Naive thymus-derived CD4-positive, alpha-beta T cell (primary cell): ENCODE results near the gene CCL11. TPM values are rescaled to one million over a fixed set of nuclear protein-coding genes. Genes with fewer than 3 reads are reported as not detected.
A peak's percentile ranks its signal among the peaks of the same experiment; 100 is the strongest.

Experiments
- ATAC-seq: fragments of 150-1000 bp; cut with Tn5 transposase; 2 replicates; pipeline ENCODE4 v1.10.0; 2021; ENCODE audit warnings: mild to moderate bottlenecking, moderate library complexity
- CTCF ChIA-PET: fragments of 350-600 bp; sonication (Branson Sonifier 250); formaldehyde crosslinking; loops from one replicate; lab custom pipeline; 2021; ENCODE audit warnings: antibody characterized with exemption; lab: Charles Lee
- POLR2A ChIA-PET: fragments of 350-600 bp; sonication (Branson Sonifier 250); formaldehyde crosslinking; loops from one replicate; lab custom pipeline; 2021; ENCODE audit warnings: antibody characterized with exemption, inconsistent platforms; lab: Charles Lee
- DNase-seq, 9 donors: peaks; one replicate each; pipeline versions ENCODE4 v3.0.0 to v3.0.0-alpha.2; 2020 to 2022; ENCODE audit warnings: mixed read lengths in 1 of 9
- H3K27ac ChIP-seq: one replicate; pipeline ENCODE4 v1.7.0; 2013; ENCODE audit warnings: mild to moderate bottlenecking, low read depth, low read length, moderate library complexity
- H3K27me3 ChIP-seq, 2 donors: one replicate each; pipeline ENCODE4 v1.7.0; 2013; ENCODE audit warnings: low read length in 2 of 2, mild to moderate bottlenecking in 2 of 2, moderate library complexity in 2 of 2; ENCODE audit not compliant: control insufficient read depth in 2 of 2, insufficient read depth in 2 of 2
- H3K36me3 ChIP-seq, 3 experiments: 1 replicate in 2 of 3; 2 replicates in 1 of 3; pipeline ENCODE4 v1.7.0; 2013; ENCODE audit warnings: low read length in 3 of 3, mild to moderate bottlenecking in 3 of 3, moderate library complexity in 1 of 3; ENCODE audit not compliant: insufficient read depth in 3 of 3, control insufficient read depth in 2 of 3
- H3K4me1 ChIP-seq, 2 donors: one replicate each; pipeline ENCODE4 v1.7.0; 2013; ENCODE audit warnings: low read length in 2 of 2, mild to moderate bottlenecking in 2 of 2, moderate library complexity in 1 of 2; ENCODE audit not compliant: control insufficient read depth in 2 of 2, insufficient read depth in 2 of 2
- H3K4me3 ChIP-seq: 2 replicates; pipeline ENCODE4 v1.7.0; 2013; ENCODE audit warnings: mild to moderate bottlenecking, low read length
- H3K9me3 ChIP-seq, 3 experiments: 1 replicate in 2 of 3; 2 replicates in 1 of 3; pipeline ENCODE4 v1.7.0; 2013; ENCODE audit warnings: low read length in 3 of 3; ENCODE audit not compliant: control insufficient read depth in 2 of 3
- H3K27ac Mint-ChIP-seq, 9 donors: one replicate each; pipeline ENCODE4 v1.8.0; 2020 to 2022; ENCODE audit warnings: mixed read lengths in 9 of 9, mild to moderate bottlenecking in 8 of 9, moderate library complexity in 5 of 9, inconsistent platforms in 2 of 9
- H3K27me3 Mint-ChIP-seq, 5 donors: one replicate each; pipeline ENCODE4 v1.8.0; 2021 to 2022; ENCODE audit warnings: mixed read lengths in 5 of 5, mild to moderate bottlenecking in 1 of 5
- H3K36me3 Mint-ChIP-seq, 5 donors: one replicate each; pipeline ENCODE4 v1.8.0; 2020 to 2022; ENCODE audit warnings: mixed read lengths in 5 of 5, mild to moderate bottlenecking in 3 of 5, inconsistent platforms in 1 of 5
- H3K4me1 Mint-ChIP-seq, 7 donors: one replicate each; pipeline ENCODE4 v1.8.0; 2020 to 2022; ENCODE audit warnings: mixed read lengths in 7 of 7, mild to moderate bottlenecking in 3 of 7, inconsistent platforms in 1 of 7
- H3K4me3 Mint-ChIP-seq, 10 donors: one replicate each; pipeline ENCODE4 v1.8.0; 2020 to 2022; ENCODE audit warnings: mild to moderate bottlenecking in 10 of 10, mixed read lengths in 10 of 10, moderate library complexity in 6 of 10, inconsistent platforms in 2 of 10
- H3K9me3 Mint-ChIP-seq, 11 donors: one replicate each; pipeline ENCODE4 v1.8.0; 2020 to 2022; ENCODE audit warnings: mixed read lengths in 11 of 11, mild to moderate bottlenecking in 4 of 11, inconsistent platforms in 1 of 11, moderate library complexity in 1 of 11
- intact Hi-C, 2 donors: fragments of 100-400 bp; cut with micrococcal nuclease; formaldehyde crosslinking; loops; one replicate each; pipeline ENCODE4 v1.15.1; 2023
- polyA plus RNA-seq, 2 donors: library from polyadenylated mRNA; unstranded; fragments of 300-500 nt; fragmentation: Illumina TruSeq; gene quantifications; one replicate each; pipeline ENCODE4 v1.2.3, GENCODE V29; 2021
- total RNA-seq, 6 experiments: library from RNA in 5 of 6; stranded (reverse) in 5 of 6; gene quantifications; 1 replicate in 5 of 6; 2 replicates in 1 of 6; pipeline ENCODE4 v1.2.3 and lab custom pipeline; 2021 to 2026

The CCL11 gene
- total and polyA plus RNA-seq, 7 experiments from 2014 or later = not detected

DNA sequence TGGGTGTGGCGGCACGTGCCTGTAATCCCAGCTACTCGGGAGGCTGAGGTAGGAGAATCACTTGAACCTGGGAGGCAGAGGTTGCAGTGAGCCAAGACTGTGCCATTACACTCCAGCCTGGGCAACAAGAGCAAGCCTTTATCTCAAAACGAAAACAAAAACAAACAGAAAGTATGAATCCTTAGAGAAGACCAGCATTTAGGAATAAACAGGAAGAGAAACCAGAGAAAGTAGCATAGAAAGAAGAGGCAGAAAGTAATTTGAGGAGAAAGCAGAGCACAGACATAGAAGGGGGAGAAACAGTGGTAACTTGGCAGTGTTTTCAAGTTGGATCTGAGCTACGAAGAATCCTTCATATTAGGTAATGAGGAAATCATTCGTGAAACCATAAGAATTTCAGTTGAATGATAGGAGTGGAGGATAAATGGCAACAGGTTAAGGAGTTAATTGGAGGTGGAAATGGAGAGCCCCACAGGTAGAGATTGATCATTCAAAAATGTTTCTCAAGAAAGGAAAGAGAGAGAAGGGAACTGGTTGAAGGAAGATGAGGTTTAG, 40.1 kb upstream of the CCL11 start:
- Mint-ChIP-seq H3K4me3 (no peak overlapping the region), H3K36me3 (no peaks in the 10 kb centered on the region), H3K4me1 (peaks cover 0 to 2% (median 0%) of the 10 kb centered on the region in 7 donors), H3K9me3 (peaks cover 0 to 1% (median 0%) of the 10 kb centered on the region in 11 donors), H3K27me3 (peaks cover 0 to 9% (median 0%) of the 10 kb centered on the region in 5 donors), H3K27ac (no peak overlapping the region)
- intact Hi-C loops = no loop called here
- DNase-seq (no peak), ATAC-seq (no peak)
- POLR2A ChIA-PET = no interaction called here
- no peak overlapping the region for H3K27ac ChIP-seq
- no peaks in the 10 kb centered on the region for H3K27me3 ChIP-seq
- no peak overlapping the region for H3K4me3 ChIP-seq
- no peaks in the 10 kb centered on the region for H3K36me3 ChIP-seq
- H3K4me1 ChIP-seq = no peaks in the 10 kb centered on the region
- no peaks in the 10 kb centered on the region for H3K9me3 ChIP-seq
- CTCF ChIA-PET = no interaction called here

DNA sequence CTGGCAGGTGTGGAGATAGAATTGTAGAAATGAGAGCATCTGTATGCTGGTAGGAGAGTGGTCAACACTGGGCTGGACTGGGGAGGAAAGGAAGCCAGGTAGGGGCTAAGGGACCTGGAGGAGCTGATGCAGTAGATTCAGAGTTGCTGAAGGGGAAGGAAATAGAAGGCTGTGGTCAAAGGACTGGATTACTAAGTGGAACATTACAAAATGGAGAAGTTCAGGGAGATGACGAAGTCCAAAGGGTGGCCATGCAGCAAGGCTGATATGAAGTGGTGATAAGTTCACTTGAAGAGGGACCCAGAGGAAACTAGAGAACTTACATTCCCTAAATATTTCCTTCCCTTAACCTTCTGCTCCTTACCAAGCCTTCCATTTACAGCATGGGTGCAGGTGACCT, 39.1 kb upstream of the CCL11 start:
- intact Hi-C loops = no loop called here
- Mint-ChIP-seq H3K27ac (no peak overlapping the region), H3K9me3 (peaks cover 0 to 1% (median 0%) of the 10 kb centered on the region in 11 donors), H3K27me3 (peaks cover 4 to 14% (median 7%) of the 10 kb centered on the region in 5 donors), H3K4me3 (no peak overlapping the region), H3K4me1 (peaks cover 0 to 2% (median 0%) of the 10 kb centered on the region in 7 donors), H3K36me3 (no peaks in the 10 kb centered on the region)
- no peak overlapping the region for H3K4me3 ChIP-seq
- POLR2A ChIA-PET = no interaction called here
- no peaks in the 10 kb centered on the region for H3K36me3 ChIP-seq
- no peaks in the 10 kb centered on the region for H3K9me3 ChIP-seq
- peak; percentile 81 for ATAC-seq
- no peak for DNase-seq
- no peak overlapping the region for H3K27ac ChIP-seq
- CTCF ChIA-PET = no interaction called here
- H3K4me1 ChIP-seq = no peaks in the 10 kb centered on the region
- no peaks in the 10 kb centered on the region for H3K27me3 ChIP-seq

DNA sequence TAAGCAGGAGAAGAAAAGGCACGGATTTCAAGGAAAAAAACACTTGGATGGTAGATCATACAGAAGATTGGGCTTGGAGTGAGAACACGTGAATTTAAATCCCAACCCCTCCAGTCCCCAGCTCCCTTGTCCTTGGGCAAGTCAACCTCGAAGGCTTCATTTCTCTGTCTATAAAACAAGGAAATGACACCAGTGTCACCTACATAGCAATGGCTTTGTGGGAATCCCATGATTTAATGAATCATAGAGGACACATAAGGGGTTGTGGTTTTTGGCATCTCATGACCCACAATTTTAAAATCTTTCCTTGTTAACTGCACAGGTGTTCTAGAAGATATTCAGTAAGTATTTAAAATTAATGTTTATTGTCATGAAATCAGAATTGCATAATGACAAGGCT, 38.7 kb upstream of the CCL11 start:
- CTCF ChIA-PET = no interaction called here
- Mint-ChIP-seq H3K36me3 (no peaks in the 10 kb centered on the region), H3K4me3 (no peak overlapping the region), H3K27ac (no peak overlapping the region), H3K9me3 (peaks cover 0 to 1% (median 0%) of the 10 kb centered on the region in 11 donors), H3K27me3 (peaks cover 5 to 17% (median 11%) of the 10 kb centered on the region in 5 donors), H3K4me1 (peaks cover 0 to 2% (median 0%) of the 10 kb centered on the region in 7 donors)
- intact Hi-C loops = no loop called here
- Histone ChIP-seq H3K36me3 (no peaks in the 10 kb centered on the region), H3K9me3 (no peaks in the 10 kb centered on the region), H3K27ac (no peak overlapping the region), H3K4me1 (no peaks in the 10 kb centered on the region), H3K27me3 (no peaks in the 10 kb centered on the region), H3K4me3 (no peak overlapping the region)
- DNase-seq (no peak), ATAC-seq (peak; percentile 55)
- POLR2A ChIA-PET = no interaction called here

DNA sequence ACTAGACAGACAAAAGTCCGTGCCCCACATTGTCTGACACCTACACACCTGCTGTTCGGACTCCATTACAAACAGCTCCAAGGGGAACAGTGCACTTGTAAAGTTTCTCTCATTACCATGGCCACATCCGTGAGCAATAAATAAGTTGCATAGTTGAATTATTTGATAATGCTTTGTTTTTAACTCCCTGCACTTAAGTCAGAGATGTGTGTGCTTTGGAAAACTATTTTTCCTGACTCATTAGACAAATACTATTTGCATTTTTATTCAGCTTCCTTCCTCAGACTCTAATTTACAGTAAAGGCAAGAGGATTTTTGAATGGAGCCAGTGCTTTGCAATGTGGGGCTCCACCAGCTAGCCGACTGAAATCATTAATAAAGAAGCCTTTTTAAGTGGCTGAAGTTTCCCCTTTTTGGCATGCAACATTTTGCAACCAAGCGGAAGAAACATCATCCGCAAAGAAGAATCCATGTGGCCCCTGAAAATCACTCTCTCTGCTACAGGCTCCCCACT, 37.0 kb upstream of the CCL11 start:
- no peaks in the 10 kb centered on the region for H3K36me3 ChIP-seq
- intact Hi-C loops = no loop called here
- H3K27me3 ChIP-seq = no peaks in the 10 kb centered on the region
- CTCF ChIA-PET = no interaction called here
- H3K9me3 Mint-ChIP-seq = peaks cover 0 to 1% (median 0%) of the 10 kb centered on the region in 11 donors
- POLR2A ChIA-PET = no interaction called here
- no peak overlapping the region for H3K4me3 ChIP-seq
- H3K27ac Mint-ChIP-seq = no peak overlapping the region
- ATAC-seq = no peak
- peaks cover 9 to 26% (median 17%) of the 10 kb centered on the region in 5 donors for H3K27me3 Mint-ChIP-seq
- no peaks in the 10 kb centered on the region for H3K4me1 ChIP-seq
- peaks cover 0 to 2% (median 0%) of the 10 kb centered on the region in 7 donors for H3K4me1 Mint-ChIP-seq
- no peaks in the 10 kb centered on the region for H3K9me3 ChIP-seq
- H3K4me3 Mint-ChIP-seq = no peak overlapping the region
- no peak for DNase-seq
- no peak overlapping the region for H3K27ac ChIP-seq
- no peaks in the 10 kb centered on the region for H3K36me3 Mint-ChIP-seq

DNA sequence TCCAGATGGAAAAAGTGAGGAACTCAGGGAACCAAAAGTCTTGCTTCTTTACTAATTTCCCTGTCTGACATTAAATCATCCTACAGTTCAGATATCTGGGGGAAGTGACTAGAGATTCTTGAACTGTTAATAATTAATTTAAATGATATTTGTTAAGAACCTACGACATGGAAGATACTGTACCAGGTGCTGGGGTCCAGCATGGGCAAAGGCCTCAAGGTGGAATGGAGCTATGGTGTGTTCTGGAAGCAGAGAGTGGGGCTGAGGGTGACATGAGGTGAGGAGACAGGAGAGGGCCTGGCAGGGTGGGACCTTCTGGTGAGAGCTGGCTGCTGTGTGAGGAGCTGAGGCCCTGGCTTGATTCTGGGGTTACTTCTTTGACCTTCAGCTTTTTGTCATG, 36.5 kb upstream of the CCL11 start:
- H3K36me3 Mint-ChIP-seq = no peaks in the 10 kb centered on the region
- no peaks in the 10 kb centered on the region for H3K27me3 ChIP-seq
- no peak overlapping the region for H3K27ac ChIP-seq
- no peak for DNase-seq
- ChIA-PET POLR2A (no interaction called here), CTCF (no interaction called here)
- H3K36me3 ChIP-seq = no peaks in the 10 kb centered on the region
- H3K4me1 Mint-ChIP-seq = peaks cover 0 to 2% (median 0%) of the 10 kb centered on the region in 7 donors
- H3K27ac Mint-ChIP-seq = no peak overlapping the region
- H3K4me3 ChIP-seq = no peak overlapping the region
- no peaks in the 10 kb centered on the region for H3K9me3 ChIP-seq
- H3K4me1 ChIP-seq = no peaks in the 10 kb centered on the region
- H3K4me3 Mint-ChIP-seq = no peak overlapping the region
- peaks cover 0 to 1% (median 0%) of the 10 kb centered on the region in 11 donors for H3K9me3 Mint-ChIP-seq
- intact Hi-C loops = no loop called here
- no peak for ATAC-seq
- H3K27me3 Mint-ChIP-seq = peaks cover 9 to 26% (median 19%) of the 10 kb centered on the region in 5 donors

DNA sequence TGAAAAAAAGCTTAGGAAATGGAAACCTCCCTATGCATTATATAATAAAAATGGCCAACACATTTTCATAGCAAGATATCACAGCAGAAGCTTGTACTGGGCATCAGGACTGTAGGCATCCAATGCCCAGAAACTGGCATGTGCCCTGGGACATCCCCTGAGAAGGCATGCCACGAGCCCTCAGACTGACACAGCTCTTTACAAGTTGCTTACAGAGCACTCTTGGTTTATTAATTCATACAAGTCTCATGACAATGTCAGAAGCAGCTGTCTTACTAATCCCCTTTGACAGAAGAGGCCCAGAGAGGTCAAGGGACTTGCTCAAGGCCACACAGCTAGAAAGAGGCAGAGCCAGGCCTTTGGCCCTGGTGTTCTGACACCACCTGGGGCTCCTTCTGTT, 36.1 kb upstream of the CCL11 start:
- no peaks in the 10 kb centered on the region for H3K36me3 ChIP-seq
- ChIA-PET CTCF (no interaction called here), POLR2A (no interaction called here)
- H3K9me3 ChIP-seq = no peaks in the 10 kb centered on the region
- DNase-seq = no peak
- no peak overlapping the region for H3K4me3 Mint-ChIP-seq
- peaks cover 0 to 2% (median 0%) of the 10 kb centered on the region in 7 donors for H3K4me1 Mint-ChIP-seq
- H3K27ac ChIP-seq = no peak overlapping the region
- H3K36me3 Mint-ChIP-seq = no peaks in the 10 kb centered on the region
- no peaks in the 10 kb centered on the region for H3K4me1 ChIP-seq
- H3K27ac Mint-ChIP-seq = no peak overlapping the region
- ATAC-seq = peak; percentile 18
- peaks cover 0 to 1% (median 0%) of the 10 kb centered on the region in 11 donors for H3K9me3 Mint-ChIP-seq
- no peaks in the 10 kb centered on the region for H3K27me3 ChIP-seq
- H3K27me3 Mint-ChIP-seq = peaks cover 9 to 30% (median 22%) of the 10 kb centered on the region in 5 donors
- no peak overlapping the region for H3K4me3 ChIP-seq
- intact Hi-C loops = no loop called here

DNA sequence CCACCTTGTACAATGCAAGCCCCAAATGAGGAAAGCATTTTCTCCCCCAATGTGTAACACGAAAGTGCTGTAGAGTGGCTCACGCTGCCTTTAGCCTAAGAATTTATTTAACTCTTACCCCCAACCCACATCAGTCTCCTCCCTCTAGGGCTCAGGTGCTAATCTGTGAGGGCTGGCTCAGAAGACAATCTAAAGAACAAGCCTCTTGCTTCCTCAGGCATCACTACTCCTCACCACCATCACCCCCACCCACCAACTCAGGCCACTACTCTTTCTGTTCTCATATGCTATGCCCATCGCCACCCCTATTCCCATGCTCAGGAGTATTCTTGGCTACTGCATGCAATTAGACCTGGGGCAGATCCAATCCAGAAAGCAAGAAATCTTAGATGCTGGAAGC, 34.4 kb upstream of the CCL11 start:
- POLR2A ChIA-PET = no interaction called here
- no peak for ATAC-seq

More for the DNA sequence above, 34.4 kb upstream of the CCL11 start:
- Mint-ChIP-seq H3K36me3 (no peaks in the 10 kb centered on the region), H3K27ac (peak overlapping the region in 1 of 9 donors; percentile 11), H3K27me3 (peaks cover 20 to 43% (median 33%) of the 10 kb centered on the region in 5 donors), H3K4me1 (peaks cover 0 to 7% (median 0%) of the 10 kb centered on the region in 7 donors), H3K9me3 (peaks cover 0 to 1% (median 0%) of the 10 kb centered on the region in 11 donors), H3K4me3 (no peak overlapping the region)
- no peaks in the 10 kb centered on the region for H3K36me3 ChIP-seq
- no peak overlapping the region for H3K27ac ChIP-seq
- no peak for DNase-seq
- no peaks in the 10 kb centered on the region for H3K9me3 ChIP-seq
- CTCF ChIA-PET = no interaction called here
- H3K27me3 ChIP-seq = no peaks in the 10 kb centered on the region
- intact Hi-C loops = no loop called here
- H3K4me1 ChIP-seq = no peaks in the 10 kb centered on the region
- H3K4me3 ChIP-seq = no peak overlapping the region
